Muscle layer of colon (tissue), 2 donors: ENCODE data around the gene PSMD14.
"Not testable (repeated sequence)": the region's sequence is repeated elsewhere in the genome, so short reads cannot be mapped to it uniquely, and the experiment has no call there.

Experiments
- H3K27ac ChIP-seq: one replicate; pipeline ENCODE4 v1.7.0; 2013; ENCODE audit warnings: low read depth, mild to moderate bottlenecking, low read length, moderate library complexity
- H3K27me3 ChIP-seq, 2 donors: one replicate each; pipeline ENCODE4 v1.7.0; 2013; ENCODE audit warnings: low read length in 2 of 2, mild to moderate bottlenecking in 2 of 2; ENCODE audit not compliant: insufficient read depth in 2 of 2, control insufficient read depth in 1 of 2
- H3K36me3 ChIP-seq: one replicate; pipeline ENCODE4 v1.7.0; 2013; ENCODE audit warnings: mild to moderate bottlenecking, low read length; ENCODE audit not compliant: insufficient read depth
- H3K4me1 ChIP-seq: one replicate; pipeline ENCODE4 v1.7.0; 2013; ENCODE audit warnings: mild to moderate bottlenecking, low read length; ENCODE audit not compliant: insufficient read depth
- H3K4me3 ChIP-seq, 2 donors: one replicate each; pipeline ENCODE4 v1.7.0; 2013; ENCODE audit warnings: low read length in 2 of 2, low read depth in 1 of 2, mild to moderate bottlenecking in 1 of 2, moderate library complexity in 1 of 2
- H3K9ac ChIP-seq: one replicate; pipeline ENCODE4 v1.7.0; 2013; ENCODE audit warnings: low read length
- H3K9me3 ChIP-seq: one replicate; pipeline ENCODE4 v1.7.0; 2013; ENCODE audit warnings: mild to moderate bottlenecking, low read length
- donor health status: abdominal sarcoma.
- donor health status: Adenocarcinoma of cecum.

PSMD14 gene

DNA sequence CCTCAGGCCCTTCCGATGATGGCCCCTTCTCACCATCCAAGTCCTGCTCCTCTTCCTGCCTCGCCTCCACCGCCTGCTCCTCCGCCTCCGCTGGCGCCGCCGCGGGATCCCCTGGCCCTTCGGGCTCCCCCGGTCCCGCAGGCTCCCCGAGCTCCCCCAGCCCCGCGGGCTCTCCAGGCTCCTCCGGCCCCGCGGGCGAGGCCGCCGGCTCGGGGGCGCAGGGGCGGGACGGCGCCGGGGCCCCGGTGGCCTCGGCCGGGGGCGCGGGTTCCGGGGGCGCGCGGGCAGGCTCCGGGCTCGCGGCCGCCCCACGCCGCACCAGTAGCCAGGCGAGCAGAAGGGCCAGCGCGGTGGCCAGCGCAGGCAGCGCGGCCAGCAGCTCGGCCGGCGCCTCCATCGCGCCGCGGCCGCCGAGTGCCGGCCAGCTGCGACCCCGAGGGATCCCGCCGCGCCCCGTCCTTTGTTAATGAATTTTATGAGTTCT lies 32.7 kb downstream of the PSMD14 start:
- not testable (repeated sequence) for H3K9me3 ChIP-seq, H3K4me3 ChIP-seq, H3K36me3 ChIP-seq, H3K27ac ChIP-seq, H3K27me3 ChIP-seq, H3K4me1 ChIP-seq, H3K9ac ChIP-seq

DNA sequence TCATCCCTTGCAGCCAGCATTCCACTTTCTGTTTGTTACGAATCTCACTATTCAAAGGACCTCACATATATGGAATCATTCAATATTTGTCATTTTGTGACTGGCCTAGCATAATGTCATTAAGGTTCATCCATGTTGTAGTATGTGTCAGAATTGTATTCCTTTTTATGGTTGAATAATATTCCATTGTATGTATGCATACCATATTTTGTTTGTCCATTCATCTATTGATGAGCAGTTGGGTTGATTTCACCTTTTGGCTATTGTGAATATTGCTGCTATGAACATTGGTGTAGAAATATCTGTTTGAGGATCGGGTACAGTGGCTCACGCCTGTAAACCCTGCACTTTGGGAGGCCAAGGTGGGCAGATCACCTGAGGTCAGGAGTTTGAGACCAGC lies 35.0 kb downstream of the PSMD14 start:
- Histone ChIP-seq H3K9ac (no peak overlapping the region), H3K4me3 (no peak overlapping the region), H3K27ac (no peak overlapping the region), H3K36me3 (no peaks in the 10 kb centered on the region), H3K27me3 (no peaks in the 10 kb centered on the region), H3K4me1 (no peaks in the 10 kb centered on the region), H3K9me3 (no peaks in the 10 kb centered on the region)

DNA sequence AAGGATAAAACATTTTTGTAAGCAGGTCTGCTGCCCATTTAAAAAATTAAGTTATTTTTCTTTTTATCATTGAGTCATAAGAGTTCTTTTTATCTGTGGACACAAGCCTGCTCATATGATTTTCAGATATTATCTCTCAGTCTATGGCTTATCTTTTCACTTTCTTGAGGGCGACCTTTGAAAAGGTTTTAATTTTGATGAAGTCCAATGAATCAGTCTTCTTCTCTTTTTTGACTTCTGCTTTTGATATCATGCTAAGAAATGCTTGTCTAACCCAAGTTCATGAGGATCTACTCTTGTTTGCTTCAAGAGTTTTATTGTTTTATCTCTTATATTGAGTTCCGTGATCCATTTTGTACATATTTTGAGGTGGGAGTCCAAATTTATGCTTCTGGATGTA lies 36.5 kb downstream of the PSMD14 start:
- H3K4me3 ChIP-seq, result no peak overlapping the region
- no peak overlapping the region for H3K9ac ChIP-seq
- no peaks in the 10 kb centered on the region for H3K4me1 ChIP-seq
- no peaks in the 10 kb centered on the region for H3K27me3 ChIP-seq
- H3K9me3 ChIP-seq, result no peaks in the 10 kb centered on the region
- no peaks in the 10 kb centered on the region for H3K36me3 ChIP-seq
- H3K27ac ChIP-seq, result no peak overlapping the region

DNA sequence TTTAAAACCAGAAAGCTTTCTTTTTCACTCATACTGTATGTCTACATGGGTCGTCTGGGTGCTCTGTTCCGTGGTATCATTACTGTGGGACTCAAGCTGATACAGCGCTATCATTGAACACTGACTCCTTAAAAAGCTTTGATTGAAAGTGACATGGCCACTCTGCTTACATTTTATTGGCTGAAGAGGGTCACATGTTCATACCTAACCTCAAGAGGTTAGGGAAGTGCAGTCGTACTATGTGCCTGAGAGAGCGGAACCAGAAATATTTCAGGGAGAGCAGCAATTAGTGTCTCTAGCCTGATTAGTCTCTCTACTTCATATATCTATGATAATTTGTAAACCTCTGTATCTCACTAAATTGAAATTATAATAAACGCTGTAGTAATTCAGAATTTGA lies 43.5 kb downstream of the PSMD14 start:
- Histone ChIP-seq H3K4me1 (peaks cover 11% of the 10 kb centered on the region), H3K36me3 (no peaks in the 10 kb centered on the region), H3K9ac (no peak overlapping the region), H3K27ac (no peak overlapping the region), H3K9me3 (no peaks in the 10 kb centered on the region), H3K27me3 (no peaks in the 10 kb centered on the region), H3K4me3 (no peak overlapping the region)

DNA sequence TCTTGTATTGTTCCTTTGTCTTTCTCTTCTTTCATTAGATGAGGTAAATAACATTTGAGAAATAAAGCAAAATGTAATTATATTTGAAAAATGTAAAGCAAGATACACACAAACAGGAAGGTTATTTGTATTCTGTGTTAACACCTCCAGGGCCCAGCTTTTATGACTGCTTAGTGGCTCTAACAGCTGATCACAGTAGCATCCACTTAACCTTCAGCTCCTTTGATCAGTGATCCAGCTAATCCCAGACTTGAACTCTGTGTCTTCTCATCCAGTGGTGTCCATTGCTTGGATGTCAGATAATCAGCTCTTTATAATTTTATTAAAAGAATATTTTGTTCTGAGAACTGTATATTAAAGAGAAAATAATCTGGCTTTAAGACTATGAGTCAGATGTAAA lies 44.5 kb downstream of the PSMD14 start:
- Histone ChIP-seq H3K27me3 (no peaks in the 10 kb centered on the region), H3K36me3 (no peaks in the 10 kb centered on the region), H3K4me1 (peaks cover 11% of the 10 kb centered on the region), H3K9ac (no peak overlapping the region), H3K27ac (no peak overlapping the region), H3K9me3 (no peaks in the 10 kb centered on the region), H3K4me3 (no peak overlapping the region)

DNA sequence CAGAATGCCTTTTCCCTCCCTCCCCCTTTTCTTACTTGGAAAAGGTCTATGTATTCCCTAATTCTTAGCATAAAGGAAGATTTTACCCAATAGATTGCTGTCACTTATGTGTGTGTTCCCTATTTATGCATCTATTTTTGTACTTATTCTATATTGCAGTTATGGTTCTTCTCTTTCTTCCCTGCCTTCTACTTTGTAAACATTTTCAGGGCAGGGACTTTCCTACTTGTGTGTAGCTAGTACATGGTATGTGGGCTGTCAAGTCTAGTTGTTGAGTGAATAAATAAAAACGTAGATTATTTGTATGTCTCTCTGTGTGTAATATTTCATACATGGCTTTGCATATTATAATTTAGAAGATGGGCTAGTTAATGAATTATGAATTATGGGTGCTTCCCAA lies 45.3 kb downstream of the PSMD14 start:
- H3K4me1 ChIP-seq, result peaks cover 11% of the 10 kb centered on the region
- no peak overlapping the region for H3K4me3 ChIP-seq
- H3K9me3 ChIP-seq, result no peaks in the 10 kb centered on the region
- no peak overlapping the region for H3K9ac ChIP-seq
- no peaks in the 10 kb centered on the region for H3K36me3 ChIP-seq
- no peak overlapping the region for H3K27ac ChIP-seq
- no peaks in the 10 kb centered on the region for H3K27me3 ChIP-seq

DNA sequence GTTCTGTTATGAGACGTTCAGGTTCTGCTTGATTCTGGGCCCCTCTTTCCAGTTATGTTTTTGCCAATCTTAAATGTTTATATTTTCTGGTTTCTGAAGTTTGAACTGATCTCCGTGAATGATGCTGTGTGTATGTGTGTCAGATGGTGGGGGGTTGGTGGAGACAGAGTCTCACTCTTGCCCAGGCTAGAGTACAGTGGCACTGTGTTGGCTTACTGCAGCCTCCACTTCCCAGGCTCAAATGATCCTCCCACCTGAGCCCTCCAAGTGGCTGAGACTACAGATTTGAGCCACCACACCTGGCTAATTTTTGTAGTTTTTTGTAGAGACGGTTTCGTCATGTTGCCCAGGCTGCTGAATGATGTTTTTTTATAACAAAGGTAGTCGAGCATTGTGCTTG lies 45.9 kb downstream of the PSMD14 start:
- Histone ChIP-seq H3K27me3 (no peaks in the 10 kb centered on the region), H3K9me3 (no peaks in the 10 kb centered on the region), H3K4me1 (peaks cover 11% of the 10 kb centered on the region), H3K27ac (no peak overlapping the region), H3K4me3 (no peak overlapping the region), H3K36me3 (no peaks in the 10 kb centered on the region), H3K9ac (no peak overlapping the region)

DNA sequence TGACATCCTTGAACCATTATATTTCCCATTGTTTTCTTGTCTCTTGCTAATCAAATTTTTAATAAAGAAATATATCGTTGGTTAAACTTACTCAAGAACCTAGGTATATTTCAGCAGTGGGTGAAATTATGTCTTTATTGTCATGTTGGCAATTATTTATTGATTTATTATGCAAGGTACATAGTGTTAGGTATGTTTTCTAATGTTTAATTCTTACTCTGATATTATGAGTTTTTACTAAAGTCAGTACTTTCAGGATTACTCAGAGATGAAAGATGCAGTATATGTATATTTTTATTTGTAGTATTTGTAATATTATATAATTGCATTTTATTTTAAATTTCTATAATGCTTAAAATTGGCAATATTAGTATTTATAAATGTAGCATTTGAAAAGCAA lies 46.9 kb downstream of the PSMD14 start:
- peaks cover 11% of the 10 kb centered on the region for H3K4me1 ChIP-seq
- no peaks in the 10 kb centered on the region for H3K27me3 ChIP-seq
- no peak overlapping the region for H3K9ac ChIP-seq
- H3K4me3 ChIP-seq, result no peak overlapping the region
- no peaks in the 10 kb centered on the region for H3K36me3 ChIP-seq
- no peaks in the 10 kb centered on the region for H3K9me3 ChIP-seq
- no peak overlapping the region for H3K27ac ChIP-seq

DNA sequence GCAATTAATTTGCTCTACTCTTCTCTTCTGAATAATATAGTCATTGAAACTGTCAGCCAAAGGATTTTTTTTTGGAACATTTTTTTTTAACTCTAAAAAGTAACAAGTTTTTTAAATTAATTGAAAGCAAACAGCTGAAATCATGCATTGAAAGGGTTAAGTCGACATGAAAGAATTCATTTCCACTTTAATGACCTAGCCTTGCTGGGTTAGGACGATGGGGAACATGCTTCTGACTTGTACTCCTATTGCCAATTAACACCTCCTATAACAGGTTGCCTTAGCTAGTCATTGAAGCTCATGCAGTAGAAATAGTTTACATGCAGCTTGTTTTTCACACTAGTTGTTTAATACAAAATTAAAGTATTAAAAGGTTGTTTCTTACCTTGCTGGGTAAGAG lies 47.8 kb downstream of the PSMD14 start:
- Histone ChIP-seq H3K27ac (no peak overlapping the region), H3K36me3 (no peaks in the 10 kb centered on the region), H3K27me3 (no peaks in the 10 kb centered on the region), H3K4me1 (peaks cover 11% of the 10 kb centered on the region), H3K9ac (no peak overlapping the region), H3K9me3 (no peaks in the 10 kb centered on the region), H3K4me3 (no peak overlapping the region)

DNA sequence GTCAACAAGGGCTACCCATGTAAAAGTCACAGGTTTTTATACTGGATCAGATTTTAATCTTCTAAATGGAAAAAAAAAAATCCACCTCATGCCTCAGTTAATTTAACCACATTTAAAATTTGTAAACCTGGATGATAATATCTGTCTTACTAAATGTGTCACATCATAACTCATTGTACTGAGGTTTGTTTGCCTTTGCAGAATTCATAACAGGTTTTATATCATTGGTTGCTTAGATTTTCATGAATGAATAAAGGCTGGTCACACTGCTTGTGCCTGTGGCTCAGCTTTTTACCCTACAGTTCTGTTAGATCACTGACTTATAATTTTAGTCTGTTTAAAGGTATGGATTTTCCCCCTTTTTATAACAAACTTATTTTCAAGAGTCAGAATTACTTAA lies 48.9 kb downstream of the PSMD14 start:
- no peaks in the 10 kb centered on the region for H3K9me3 ChIP-seq
- no peaks in the 10 kb centered on the region for H3K36me3 ChIP-seq
- H3K27me3 ChIP-seq, result no peaks in the 10 kb centered on the region
- H3K27ac ChIP-seq, result no peak overlapping the region
- H3K4me3 ChIP-seq, result no peak overlapping the region
- H3K9ac ChIP-seq, result no peak overlapping the region
- peaks cover 9% of the 10 kb centered on the region for H3K4me1 ChIP-seq

DNA sequence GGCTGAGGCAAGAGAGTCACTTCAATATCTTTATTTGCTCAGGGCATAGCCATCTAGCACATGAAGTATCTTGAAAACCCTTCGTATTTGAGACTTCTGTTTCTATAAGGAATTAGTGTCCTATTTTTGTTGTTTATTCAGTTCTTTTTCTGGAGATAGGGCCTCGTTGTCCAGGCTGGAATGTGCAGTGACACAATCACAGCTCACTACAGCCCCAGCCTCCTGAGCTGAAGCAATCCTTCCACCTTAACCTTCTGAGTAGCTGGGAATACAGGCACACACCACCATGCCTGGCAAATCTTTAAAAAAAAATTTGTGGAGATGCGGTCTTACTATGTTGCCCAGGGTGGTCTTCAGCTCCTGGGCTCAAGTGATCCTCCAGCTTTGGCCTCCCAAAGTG lies 50.6 kb downstream of the PSMD14 start:
- Histone ChIP-seq H3K27ac (no peak overlapping the region), H3K4me1 (no peaks in the 10 kb centered on the region), H3K36me3 (no peaks in the 10 kb centered on the region), H3K4me3 (no peak overlapping the region), H3K9ac (no peak overlapping the region), H3K27me3 (no peaks in the 10 kb centered on the region), H3K9me3 (no peaks in the 10 kb centered on the region)

DNA sequence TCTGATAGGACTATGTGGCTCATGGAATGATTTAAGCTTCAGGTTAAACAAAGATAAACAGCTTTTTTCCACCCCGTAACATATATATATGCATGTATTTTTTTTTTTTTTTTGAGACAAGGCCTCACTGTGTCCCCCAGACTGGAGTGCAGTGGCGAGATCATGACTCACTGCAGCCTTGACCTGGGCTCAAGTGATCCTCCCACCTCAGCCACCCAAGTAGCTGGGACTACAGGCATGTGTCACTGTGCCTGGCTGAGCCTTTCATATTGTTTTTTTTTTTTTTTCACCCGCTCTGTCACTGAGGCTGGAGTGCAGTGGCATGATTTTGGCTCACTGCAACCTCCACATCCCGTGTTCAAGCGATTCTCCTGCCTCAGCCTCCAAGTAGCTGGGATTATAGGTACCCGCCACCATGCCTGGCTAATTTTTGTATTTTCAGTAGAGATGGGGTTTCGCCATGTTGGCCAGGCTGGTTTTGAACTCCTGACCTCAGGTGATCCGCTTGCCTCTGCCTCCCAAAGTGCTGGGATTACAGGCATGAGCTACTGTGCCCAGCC lies 52.0 kb downstream of the PSMD14 start:
- H3K9ac ChIP-seq, H3K4me1 ChIP-seq, H3K36me3 ChIP-seq, H3K4me3 ChIP-seq, H3K27me3 ChIP-seq, H3K27ac ChIP-seq, H3K9me3 ChIP-seq: not testable (repeated sequence)
